A549 (cell line): Measurements from ENCODE around the gene ADAM12. TPM values are rescaled to one million over a fixed set of nuclear protein-coding genes. Genes with fewer than 3 reads are reported as not detected.

Experiments used
- ATAC-seq, 2 experiments: fragments of 200-7000 bp in 1 of 2; fragments of >200 bp in 1 of 2; cut with Nextera tagmentation in 1 of 2; cut with Tn5 transposase in 1 of 2; 3 replicates each; pipeline versions ENCODE4 v1.8.0 to v1.9.1; 2018 to 2020; ENCODE audit warnings: mild to moderate bottlenecking in 1 of 2, moderate library complexity in 1 of 2
- CTCF ChIA-PET: fragments of 300-600 bp; sonication (Branson Sonifier 250); formaldehyde crosslinking; extraction: SDS; loops from one replicate; lab custom pipeline; 2021; ENCODE audit warnings: antibody characterized with exemption, inconsistent platforms; lab: Yijun Ruan, JAX
- POLR2A ChIA-PET: fragments of 350-600 bp; formaldehyde crosslinking; extraction: SDS; loops from one replicate; lab custom pipeline; 2021; ENCODE audit warnings: antibody characterized with exemption, inconsistent platforms; lab: Yijun Ruan, JAX
- DNase-seq, 2 experiments: peaks; one replicate each; pipeline versions ENCODE4 v3.0.0 to v3.0.0-alpha.2; 2011 to 2016; ENCODE audit warnings: low read depth in 1 of 2, low spot score in 1 of 2
- FAIRE-seq: peaks from 2 replicates; lab custom pipeline; 2011; peaks lifted over from hg19 to GRCh38; lab: Jason Lieb, UNC
- H3K27ac ChIP-seq, 2 experiments: fragments of >200 bp; sonication (Bioruptor Twin); formaldehyde crosslinking; 3 replicates each; pipeline ENCODE4 v1.5.1; 2016 to 2017
- H3K4me1 ChIP-seq: fragments of >200 bp; sonication (Bioruptor Twin); formaldehyde crosslinking; 3 replicates; pipeline ENCODE4 v1.6.1; 2016
- H3K4me2 ChIP-seq: fragments of >200 bp; sonication (Bioruptor Twin); formaldehyde crosslinking; 3 replicates; pipeline ENCODE4 v1.6.1; 2016
- H3K4me3 ChIP-seq: fragments of >200 bp; sonication (Bioruptor Twin); formaldehyde crosslinking; 3 replicates; pipeline ENCODE4 v1.5.1; 2016
- H3K9me3 ChIP-seq: fragments of >200 bp; sonication (Bioruptor Twin); formaldehyde crosslinking; 3 replicates; pipeline ENCODE4 v1.6.1; 2016
- ATOH8 ChIP-seq: fragments of 250-450 bp; sonication (Bioruptor Pico); IDR thresholded peaks from 2 replicates; pipeline ENCODE4 v1.5.0; 2020; ENCODE audit warnings: low read depth, mild to moderate bottlenecking, moderate library complexity
- CBX8 ChIP-seq: fragments of 200-600 bp; sonication (generic); IDR thresholded peaks from 2 replicates; pipeline ENCODE4 v1.6.1; 2016
- CEBPB ChIP-seq, 2 experiments: fragments of >200 bp in 1 of 2; sonication (Bioruptor Twin) in 1 of 2; formaldehyde crosslinking in 1 of 2; IDR thresholded peaks; 2 replicates each; pipeline ENCODE4 v1.6.1; 2012 to 2016
- ESRRA ChIP-seq: fragments of 150-350 bp; IDR thresholded peaks from 2 replicates; pipeline ENCODE4 v1.6.1; 2014; ENCODE audit warnings: mild to moderate bottlenecking, low read length, borderline replicate concordance
- HOXB5 ChIP-seq: fragments of 250-450 bp; sonication (Bioruptor Pico); IDR thresholded peaks from 2 replicates; pipeline ENCODE4 v1.5.0; 2020; ENCODE audit warnings: mild to moderate bottlenecking, moderate library complexity
- JUNB ChIP-seq: fragments of >200 bp; sonication (Bioruptor Twin); formaldehyde crosslinking; IDR thresholded peaks from 2 replicates; pipeline ENCODE4 v1.6.1; 2016
- KDM5A ChIP-seq: fragments of 200-600 bp; sonication (generic); IDR thresholded peaks from 2 replicates; pipeline ENCODE4 v1.6.1; 2016; ENCODE audit warnings: antibody characterized with exemption, mild to moderate bottlenecking
- MAFK ChIP-seq: fragments of 450-650 bp; IDR thresholded peaks from 2 replicates; pipeline ENCODE4 v1.6.1; 2014; ENCODE audit not compliant: partially characterized antibody
- NPAS2 ChIP-seq: fragments of 250-450 bp; sonication (Bioruptor Pico); IDR thresholded peaks from 2 replicates; pipeline ENCODE4 v1.8.0; 2022; ENCODE audit warnings: mild to moderate bottlenecking, moderate library complexity, borderline replicate concordance
- PHF8 ChIP-seq: fragments of 200-600 bp; sonication (generic); IDR thresholded peaks from 2 replicates; pipeline ENCODE4 v1.6.1; 2016; ENCODE audit warnings: low read depth, mild to moderate bottlenecking, antibody characterized with exemption, moderate library complexity, borderline replicate concordance
- TFCP2L1 ChIP-seq: fragments of 250-450 bp; sonication (Bioruptor Pico); IDR thresholded peaks from 2 replicates; pipeline ENCODE4 v1.5.0; 2021; ENCODE audit warnings: mild to moderate bottlenecking
- ZFP36 ChIP-seq: fragments of 450-650 bp; IDR thresholded peaks from 2 replicates; pipeline ENCODE4 v1.6.1; 2014; ENCODE audit warnings: borderline replicate concordance; ENCODE audit not compliant: partially characterized antibody
- WGBS: methylation state at CpG from one replicate; pipeline ENCODE4 v1.1.6; 2017; ENCODE audit errors: missing lambda C conversion rate; 5-methylcytosine and 5-hydroxymethylcytosine counted together
- polyA plus RNA-seq, 4 experiments: library from polyadenylated mRNA; depleted of rRNA in 3 of 4; stranded (reverse); fragments of >200 nt; fragmentation: RNase III in 1 of 4; extraction: RNeasy Plus Mini Kit Qiagen cat#74134 plus additional on column Dnase treatment in 1 of 4; gene quantifications; 2 replicates in 3 of 4; 3 replicates in 1 of 4; pipeline ENCODE4 v1.2.3, GENCODE V29; 2011 to 2017
- TF ChIP-seq, protein P1 (sequence below): fragments of >200 bp; sonication (Bioruptor Twin); formaldehyde crosslinking; IDR thresholded peaks from 3 replicates; pipeline ENCODE4 v1.6.1; 2016
- TF ChIP-seq, protein P2 (sequence below): IDR thresholded peaks from 2 replicates; pipeline ENCODE4 v1.6.1; 2012
- TF ChIP-seq, protein P3 (sequence below): fragments of >200 bp; sonication (Bioruptor Twin); formaldehyde crosslinking; IDR thresholded peaks from 2 replicates; pipeline ENCODE4 v1.6.1; 2016

The ADAM12 gene
- polyA plus RNA-seq, 2 of the 4 experiments (the other 2 are of a cell fraction) = 1.6 to 4.8 TPM

GRCh38 chr10:126110489-126111180 is 277.6 kb downstream of the ADAM12 start:
- Histone ChIP-seq H3K4me1 (peaks cover 11% of the 10 kb centered on the region; the same call in 2 of the 3 replicates), H3K9me3 (no peaks in the 10 kb centered on the region), H3K27ac (0 out of 6 replicates have a peak overlapping the region, but pooled peaks of 1 of the 2 experiments have one; percentile 13), H3K4me3 (no peak overlapping the region), H3K4me2 (peak overlapping the region; percentile 3; the same call in 2 of the 3 replicates)
- ChIA-PET POLR2A (interaction anchor here (0.5 kb wide), 1 partner anchor 206 kb away, joined by 4 read pairs; no protein-coding TSS in a partner anchor), CTCF (interaction anchor here (1.1 to 1.4 kb wide), 2 partner anchors 13 to 393 kb away, joined by 3 read pairs; no protein-coding TSS in a partner anchor)
- no peak for FAIRE-seq
- no peak for DNase-seq
- 0 out of 4 replicates have a peak, but pooled peaks of 1 of the 2 experiments have one; percentile 5 for TF ChIP-seq CEBPB (IDR thresholded peaks at IDR 0.05)
- TF ChIP-seq KDM5A = no peak
- no peak for TF ChIP-seq ZFP36
- TF ChIP-seq, protein P1, sequence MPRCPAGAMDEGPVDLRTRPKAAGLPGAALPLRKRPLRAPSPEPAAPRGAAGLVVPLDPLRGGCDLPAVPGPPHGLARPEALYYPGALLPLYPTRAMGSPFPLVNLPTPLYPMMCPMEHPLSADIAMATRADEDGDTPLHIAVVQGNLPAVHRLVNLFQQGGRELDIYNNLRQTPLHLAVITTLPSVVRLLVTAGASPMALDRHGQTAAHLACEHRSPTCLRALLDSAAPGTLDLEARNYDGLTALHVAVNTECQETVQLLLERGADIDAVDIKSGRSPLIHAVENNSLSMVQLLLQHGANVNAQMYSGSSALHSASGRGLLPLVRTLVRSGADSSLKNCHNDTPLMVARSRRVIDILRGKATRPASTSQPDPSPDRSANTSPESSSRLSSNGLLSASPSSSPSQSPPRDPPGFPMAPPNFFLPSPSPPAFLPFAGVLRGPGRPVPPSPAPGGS = no peak
- ATAC-seq = no peak
- WGBS = 66% methylated on average over 5 of the region's 5 CpGs

DNA sequence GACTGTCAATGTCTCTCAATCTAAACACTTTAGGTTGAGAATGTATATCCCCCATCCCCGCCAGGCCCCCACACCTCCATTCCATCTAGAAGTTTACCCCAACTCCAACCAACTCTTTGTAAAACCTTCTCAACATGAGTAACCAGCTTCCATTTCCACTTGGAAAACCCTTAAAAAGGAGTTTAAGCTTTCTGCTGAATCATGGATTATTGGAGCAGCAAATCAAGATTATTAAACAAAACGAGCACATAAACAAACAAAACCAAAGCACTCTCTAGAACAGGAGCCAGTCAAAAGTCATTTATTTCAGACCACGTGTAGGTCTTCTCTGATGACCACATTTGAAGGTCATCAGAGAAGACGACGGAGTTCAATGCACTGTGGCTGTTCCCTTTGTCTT is 278.4 kb downstream of the ADAM12 start:
- DNase-seq (no peak), FAIRE-seq (no peak), ATAC-seq (no peak)
- ChIA-PET POLR2A (no interaction called here), CTCF (interaction anchor here (0.6 to 1.1 kb wide), 3 partner anchors 12 to 277 kb away, joined by 3 read pairs; no protein-coding TSS in a partner anchor)
- Histone ChIP-seq H3K4me1 (peaks cover 9% of the 10 kb centered on the region; the same call in 2 of the 3 replicates), H3K27ac (no peak overlapping the region; a peak in 1 of 6 replicates), H3K9me3 (no peaks in the 10 kb centered on the region), H3K4me2 (peak overlapping the region; percentile 3; the same call in 1 of the 3 replicates), H3K4me3 (no peak overlapping the region)
- TF ChIP-seq MAFK (peak; percentile 82), JUNB (no peak)
- 62% methylated on average over 5 of the region's 5 CpGs for WGBS

- H3K9me3 ChIP-seq = no peaks in the 10 kb centered on the region
- DNase-seq = no peak
- no peak for TF ChIP-seq PHF8
- TF ChIP-seq, protein P2, sequence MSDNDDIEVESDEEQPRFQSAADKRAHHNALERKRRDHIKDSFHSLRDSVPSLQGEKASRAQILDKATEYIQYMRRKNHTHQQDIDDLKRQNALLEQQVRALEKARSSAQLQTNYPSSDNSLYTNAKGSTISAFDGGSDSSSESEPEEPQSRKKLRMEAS = no peak
- peaks cover 7% of the 10 kb centered on the region; the same call in 2 of the 3 replicates for H3K4me1 ChIP-seq
- WGBS = 82% methylated on average over 4 of the region's 4 CpGs
- no peak overlapping the region for H3K4me3 ChIP-seq
- ChIA-PET POLR2A (no interaction called here), CTCF (interaction anchor here (1.1 kb wide), 1 partner anchor 10 kb away, joined by 3 read pairs; no protein-coding TSS in a partner anchor)
- no peak for ATAC-seq
- no peak for FAIRE-seq
- H3K27ac ChIP-seq = no peak overlapping the region
- no peak overlapping the region for H3K4me2 ChIP-seq
Measured at GRCh38 chr10:126108693-126109092, 279.6 kb downstream of the ADAM12 start.

DNA sequence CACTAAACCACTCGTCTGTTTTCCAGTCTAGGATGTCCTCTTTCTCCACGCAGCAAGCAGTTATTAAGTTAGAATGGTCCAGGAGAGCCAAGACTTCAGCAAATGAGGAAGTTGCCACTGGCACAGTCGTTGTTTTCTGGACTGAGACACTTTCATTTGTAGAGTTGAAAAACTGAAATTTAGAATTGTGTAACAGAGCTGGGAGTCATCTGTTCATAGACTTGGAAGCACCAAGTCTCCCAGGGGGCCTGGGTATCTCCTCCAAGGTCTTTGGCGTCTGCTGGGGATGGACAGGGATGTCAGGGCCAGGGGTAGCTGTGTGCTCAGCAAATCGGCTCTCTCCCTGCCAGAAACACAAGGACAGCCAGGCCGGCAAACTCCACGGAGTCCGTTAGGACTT is 283.5 kb downstream of the ADAM12 start:
- Histone ChIP-seq H3K4me3 (no peak overlapping the region), H3K4me1 (peaks cover 1% of the 10 kb centered on the region; the same call in 1 of the 3 replicates), H3K9me3 (no peaks in the 10 kb centered on the region)
- TF ChIP-seq KDM5A (no peak), ESRRA (no peak), ATOH8 (CRISPR knock-in tag) (no peak)
- TF ChIP-seq, all 56 proteins: peak for 0
- 76% methylated on average over 8 of the region's 8 CpGs for WGBS
- CTCF ChIA-PET = no interaction called here
- Histone ChIP-seq H3K4me2 (no peak overlapping the region), H3K27ac (no peak overlapping the region)
- POLR2A ChIA-PET = no interaction called here
- no peak for FAIRE-seq
- no peak for DNase-seq
- no peak for ATAC-seq

- ATAC-seq (no peak), DNase-seq (no peak)
- Histone ChIP-seq H3K4me2 (no peak overlapping the region), H3K9me3 (no peaks in the 10 kb centered on the region)
- POLR2A ChIA-PET = no interaction called here
- TF ChIP-seq HOXB5 (CRISPR knock-in tag) (no peak), MAFK (no peak), TFCP2L1 (CRISPR knock-in tag) (no peak), NPAS2 (CRISPR knock-in tag) (no peak), KDM5A (no peak), CBX8 (no peak)
- TF ChIP-seq, protein P3, sequence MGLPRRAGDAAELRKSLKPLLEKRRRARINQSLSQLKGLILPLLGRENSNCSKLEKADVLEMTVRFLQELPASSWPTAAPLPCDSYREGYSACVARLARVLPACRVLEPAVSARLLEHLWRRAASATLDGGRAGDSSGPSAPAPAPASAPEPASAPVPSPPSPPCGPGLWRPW = no peak
- TF ChIP-seq, all 56 proteins: peak for 0
- Histone ChIP-seq H3K4me1 (no peaks in the 10 kb centered on the region), H3K4me3 (no peak overlapping the region), H3K27ac (no peak overlapping the region)
- 90% methylated on average over 9 of the region's 9 CpGs for WGBS
- no peak for FAIRE-seq
- CTCF ChIA-PET = interaction anchor here (0.6 kb wide), 1 partner anchor 478 kb away, joined by 3 read pairs; no protein-coding TSS in a partner anchor
Measured at GRCh38 chr10:126102636-126103035, 285.6 kb downstream of the ADAM12 start.
